ENCODE data around the gene CHKA.

The CHKA gene

GRCh38 chr11:68017980-68018729 is 103.0 kb downstream of the CHKA start:
- H3K9ac ChIP-seq (ENCODE audit: insufficient read length, low read depth): peak overlapping the region; percentile 53
- DNase-seq (ENCODE audit: low read depth, low spot score): no peak
- H3K4me3 ChIP-seq (ENCODE audit: insufficient read length, low read depth): no peak overlapping the region
- H3K27me3 ChIP-seq (ENCODE audit: insufficient read depth, insufficient read length): no peaks in the 10 kb centered on the region
- peaks cover 54% of the 10 kb centered on the region for H3K4me1 ChIP-seq (ENCODE audit: insufficient read depth, insufficient read length)
- H3K36me3 ChIP-seq (ENCODE audit: insufficient read depth, insufficient read length, low read length): no peaks in the 10 kb centered on the region
- H3K9me3 ChIP-seq (ENCODE audit: insufficient read depth, low read length): no peaks in the 10 kb centered on the region
- TF ChIP-seq SUZ12 (IDR thresholded peaks at IDR 0.05; ENCODE audit: extremely low read depth, insufficient read depth, insufficient read length) (no peak), ZNF274 (IDR thresholded peaks at IDR 0.05; ENCODE audit: low read depth, low read length) (no peak), YY1 (IDR thresholded peaks at IDR 0.05; ENCODE audit: insufficient read depth, insufficient read length) (no peak)

- DNase-seq (ENCODE audit: low read depth, low spot score): no peak
- Histone ChIP-seq H3K9ac (ENCODE audit: insufficient read length, low read depth) (peak overlapping the region; percentile 53), H3K27me3 (ENCODE audit: insufficient read depth, insufficient read length) (no peaks in the 10 kb centered on the region), H3K36me3 (ENCODE audit: insufficient read depth, insufficient read length, low read length) (no peaks in the 10 kb centered on the region), H3K4me1 (ENCODE audit: insufficient read depth, insufficient read length) (peaks cover 61% of the 10 kb centered on the region), H3K4me3 (ENCODE audit: insufficient read length, low read depth) (no peak overlapping the region), H3K9me3 (ENCODE audit: insufficient read depth, low read length) (no peaks in the 10 kb centered on the region)
- TF ChIP-seq ZNF274 (IDR thresholded peaks at IDR 0.05; ENCODE audit: low read depth, low read length) (no peak), SUZ12 (IDR thresholded peaks at IDR 0.05; ENCODE audit: extremely low read depth, insufficient read depth, insufficient read length) (no peak), YY1 (IDR thresholded peaks at IDR 0.05; ENCODE audit: insufficient read depth, insufficient read length) (no peak)
These were observed 104.0 kb downstream of the CHKA start for GRCh38 chr11:68016904-68017817.

GRCh38 chr11:68016161-68016903 is 104.9 kb downstream of the CHKA start:
- Histone ChIP-seq H3K36me3 (ENCODE audit: insufficient read depth, insufficient read length, low read length) (no peaks in the 10 kb centered on the region), H3K9ac (ENCODE audit: insufficient read length, low read depth) (no peak overlapping the region), H3K9me3 (ENCODE audit: insufficient read depth, low read length) (no peaks in the 10 kb centered on the region), H3K27me3 (ENCODE audit: insufficient read depth, insufficient read length) (no peaks in the 10 kb centered on the region), H3K4me3 (ENCODE audit: insufficient read length, low read depth) (no peak overlapping the region), H3K4me1 (ENCODE audit: insufficient read depth, insufficient read length) (peaks cover 65% of the 10 kb centered on the region)
- TF ChIP-seq ZNF274 (IDR thresholded peaks at IDR 0.05; ENCODE audit: low read depth, low read length) (no peak), YY1 (IDR thresholded peaks at IDR 0.05; ENCODE audit: insufficient read depth, insufficient read length) (no peak), SUZ12 (IDR thresholded peaks at IDR 0.05; ENCODE audit: extremely low read depth, insufficient read depth, insufficient read length) (no peak)
- DNase-seq (ENCODE audit: low read depth, low spot score): no peak

DNA sequence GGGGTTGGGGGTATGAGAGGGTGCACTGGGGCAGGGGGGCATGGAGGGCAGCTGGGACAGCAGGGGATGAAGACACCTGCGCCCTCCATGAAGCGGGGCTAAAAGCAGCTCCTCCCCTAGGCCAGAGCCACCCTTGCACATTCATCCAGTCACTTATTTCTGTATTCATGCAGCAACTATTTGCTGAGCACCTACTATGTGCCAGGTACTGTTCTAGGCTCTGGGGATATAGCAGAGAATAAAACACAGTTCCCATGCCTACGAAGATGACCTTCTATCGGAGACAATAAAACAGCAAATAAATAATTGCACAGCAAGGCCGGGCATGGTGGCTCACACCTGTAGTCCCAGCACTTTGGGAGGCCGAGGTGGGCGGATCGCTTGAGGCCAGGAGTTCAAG is 105.7 kb downstream of the CHKA start:
- Histone ChIP-seq H3K27me3 (ENCODE audit: insufficient read depth, insufficient read length) (no peaks in the 10 kb centered on the region), H3K4me1 (ENCODE audit: insufficient read depth, insufficient read length) (peaks cover 64% of the 10 kb centered on the region), H3K9ac (ENCODE audit: insufficient read length, low read depth) (no peak overlapping the region), H3K36me3 (ENCODE audit: insufficient read depth, insufficient read length, low read length) (no peaks in the 10 kb centered on the region), H3K4me3 (ENCODE audit: insufficient read length, low read depth) (no peak overlapping the region), H3K9me3 (ENCODE audit: insufficient read depth, low read length) (no peaks in the 10 kb centered on the region)
- TF ChIP-seq YY1 (IDR thresholded peaks at IDR 0.05; ENCODE audit: insufficient read depth, insufficient read length): no peak
- TF ChIP-seq SUZ12 (IDR thresholded peaks at IDR 0.05; ENCODE audit: extremely low read depth, insufficient read depth, insufficient read length): no peak
- TF ChIP-seq ZNF274 (IDR thresholded peaks at IDR 0.05; ENCODE audit: low read depth, low read length): no peak
- DNase-seq (ENCODE audit: low read depth, low spot score): no peak

- no peak for DNase-seq (ENCODE audit: low read depth, low spot score)
- Histone ChIP-seq H3K36me3 (ENCODE audit: insufficient read depth, insufficient read length, low read length) (no peaks in the 10 kb centered on the region), H3K9ac (ENCODE audit: insufficient read length, low read depth) (peak overlapping the region; percentile 46), H3K4me1 (ENCODE audit: insufficient read depth, insufficient read length) (peaks cover 61% of the 10 kb centered on the region), H3K9me3 (ENCODE audit: insufficient read depth, low read length) (no peaks in the 10 kb centered on the region), H3K4me3 (ENCODE audit: insufficient read length, low read depth) (no peak overlapping the region), H3K27me3 (ENCODE audit: insufficient read depth, insufficient read length) (no peaks in the 10 kb centered on the region)
- TF ChIP-seq SUZ12 (IDR thresholded peaks at IDR 0.05; ENCODE audit: extremely low read depth, insufficient read depth, insufficient read length): no peak
- TF ChIP-seq YY1 (IDR thresholded peaks at IDR 0.05; ENCODE audit: insufficient read depth, insufficient read length): no peak
- TF ChIP-seq ZNF274 (IDR thresholded peaks at IDR 0.05; ENCODE audit: low read depth, low read length): no peak
These were observed 106.2 kb downstream of the CHKA start for GRCh38 chr11:68014947-68015447.

DNA sequence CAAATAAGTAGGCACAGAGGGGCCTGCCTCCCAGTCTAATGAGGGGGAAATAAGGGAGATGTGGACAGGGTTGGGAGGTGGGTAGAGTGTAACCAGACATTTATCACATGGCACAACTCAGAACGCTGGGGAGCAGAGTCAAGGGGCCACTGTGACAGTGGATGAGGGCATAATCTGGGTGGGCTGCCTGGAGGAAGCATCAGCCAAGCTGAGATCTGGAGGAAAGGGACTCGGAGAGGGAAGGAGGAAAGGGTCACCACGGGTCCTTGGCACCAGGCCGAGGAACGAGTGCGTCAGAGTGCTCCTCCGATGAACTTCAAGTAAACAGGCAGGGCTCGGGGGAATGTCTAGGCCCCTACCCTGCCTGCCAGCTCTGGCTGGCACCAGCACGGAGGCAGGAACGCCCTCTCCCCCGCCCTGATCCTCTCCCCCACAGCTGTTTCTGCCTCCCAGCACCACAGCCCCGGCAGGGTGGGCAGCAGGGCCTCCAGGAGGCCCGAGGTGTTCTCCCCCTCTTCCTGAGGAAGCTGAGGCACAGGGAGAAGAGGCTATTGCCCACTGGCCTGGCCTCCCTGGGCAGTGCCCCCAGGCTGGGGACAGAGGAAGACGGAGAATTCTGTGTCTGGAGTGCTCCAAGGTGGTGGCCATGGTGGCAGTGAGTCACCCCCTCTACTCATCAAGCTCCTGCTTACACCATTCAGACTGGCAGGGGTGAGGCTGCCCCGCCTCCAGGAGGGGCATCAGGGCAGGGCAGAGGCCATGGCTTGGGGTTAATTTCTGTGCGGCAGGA is 106.8 kb downstream of the CHKA start:
- H3K4me3 ChIP-seq (ENCODE audit: insufficient read length, low read depth): no peak overlapping the region
- H3K9ac ChIP-seq (ENCODE audit: insufficient read length, low read depth): peak overlapping the region; percentile 46
- no peak for DNase-seq (ENCODE audit: low read depth, low spot score)
- H3K9me3 ChIP-seq (ENCODE audit: insufficient read depth, low read length): no peaks in the 10 kb centered on the region
- H3K4me1 ChIP-seq (ENCODE audit: insufficient read depth, insufficient read length): peaks cover 58% of the 10 kb centered on the region
- TF ChIP-seq YY1 (IDR thresholded peaks at IDR 0.05; ENCODE audit: insufficient read depth, insufficient read length) (no peak), SUZ12 (IDR thresholded peaks at IDR 0.05; ENCODE audit: extremely low read depth, insufficient read depth, insufficient read length) (no peak), ZNF274 (IDR thresholded peaks at IDR 0.05; ENCODE audit: low read depth, low read length) (no peak)
- no peaks in the 10 kb centered on the region for H3K36me3 ChIP-seq (ENCODE audit: insufficient read depth, insufficient read length, low read length)
- H3K27me3 ChIP-seq (ENCODE audit: insufficient read depth, insufficient read length): no peaks in the 10 kb centered on the region
